Astrocyte (in vitro differentiated cells and primary cell): ENCODE results near the gene TP53. TPM values are rescaled to one million over a fixed set of nuclear protein-coding genes. Genes with fewer than 3 reads are reported as not detected.

Experiments
- DNase-seq: peaks from one replicate; pipeline ENCODE4 v3.0.0-alpha.2; 2010; ENCODE audit warnings: low read depth
- FAIRE-seq: peaks from 2 replicates; lab custom pipeline; 2011; peaks lifted over from hg19 to GRCh38; lab: Jason Lieb, UNC
- H2AFZ ChIP-seq: 2 replicates; pipeline ENCODE4 v1.6.0; 2012; ENCODE audit warnings: low read depth, low read length, inconsistent platforms
- H3K27ac ChIP-seq: 2 replicates; pipeline ENCODE4 v1.5.1; 2011; ENCODE audit warnings: low read depth, low read length, inconsistent platforms
- H3K27me3 ChIP-seq: 2 replicates; pipeline ENCODE4 v1.6.0; 2011; ENCODE audit warnings: low read length, inconsistent platforms; ENCODE audit not compliant: insufficient read depth
- H3K36me3 ChIP-seq: 2 replicates; pipeline ENCODE4 v1.5.1; 2011; ENCODE audit warnings: low read length, inconsistent platforms; ENCODE audit not compliant: insufficient read depth
- H3K4me1 ChIP-seq: 2 replicates; pipeline ENCODE4 v1.5.1; 2011; ENCODE audit warnings: low read length, inconsistent platforms; ENCODE audit not compliant: insufficient read depth
- H3K4me2 ChIP-seq: 2 replicates; pipeline ENCODE4 v1.6.0; 2012; ENCODE audit warnings: low read length, inconsistent platforms
- H3K4me3 ChIP-seq: 2 replicates; pipeline ENCODE4 v1.5.1; 2011; ENCODE audit warnings: low read depth, mild to moderate bottlenecking, low read length, inconsistent platforms; ENCODE audit not compliant: insufficient read depth
- H3K79me2 ChIP-seq: 2 replicates; pipeline ENCODE4 v1.6.0; 2012; ENCODE audit warnings: mild to moderate bottlenecking, low read length, inconsistent platforms; ENCODE audit not compliant: insufficient read depth
- H3K9ac ChIP-seq: 2 replicates; pipeline ENCODE4 v1.6.0; 2012; ENCODE audit warnings: mild to moderate bottlenecking, low read length, inconsistent platforms
- H3K9me3 ChIP-seq: 2 replicates; pipeline ENCODE4 v1.5.1; 2012; ENCODE audit warnings: low read depth, mild to moderate bottlenecking, low read length, inconsistent platforms; ENCODE audit not compliant: insufficient read depth
- H4K20me1 ChIP-seq: 2 replicates; pipeline ENCODE4 v1.6.0; 2012; ENCODE audit warnings: low read length, inconsistent platforms; ENCODE audit not compliant: insufficient read depth
- H3K27ac Mint-ChIP-seq: one replicate; pipeline ENCODE4 v1.8.0; 2021; ENCODE audit warnings: mild to moderate bottlenecking, mixed read lengths; ENCODE audit not compliant: unreplicated experiment
- H3K27me3 Mint-ChIP-seq: one replicate; pipeline ENCODE4 v1.8.0; 2021; ENCODE audit warnings: low read depth, mixed read lengths; ENCODE audit not compliant: unreplicated experiment
- H3K36me3 Mint-ChIP-seq: one replicate; pipeline ENCODE4 v1.8.0; 2021; ENCODE audit warnings: low read depth, mixed read lengths; ENCODE audit not compliant: unreplicated experiment
- H3K4me1 Mint-ChIP-seq: one replicate; pipeline ENCODE4 v1.8.0; 2021; ENCODE audit warnings: low read depth, mixed read lengths; ENCODE audit not compliant: unreplicated experiment
- H3K4me3 Mint-ChIP-seq: one replicate; pipeline ENCODE4 v1.8.0; 2021; ENCODE audit warnings: mild to moderate bottlenecking, moderate library complexity, mixed read lengths; ENCODE audit not compliant: unreplicated experiment
- H3K9me3 Mint-ChIP-seq: one replicate; pipeline ENCODE4 v1.8.0; 2021; ENCODE audit warnings: mild to moderate bottlenecking, mixed read lengths; ENCODE audit not compliant: unreplicated experiment
- CTCF ChIP-seq: IDR thresholded peaks from 2 replicates; pipeline ENCODE4 v1.5.1; 2011; ENCODE audit warnings: low read depth, mild to moderate bottlenecking, inconsistent platforms, low read length, moderate library complexity; ENCODE audit not compliant: insufficient read depth
- EZH2 ChIP-seq: IDR thresholded peaks from 2 replicates; pipeline ENCODE4 v1.6.1; 2012; ENCODE audit warnings: mild to moderate bottlenecking, low read length, inconsistent platforms; ENCODE audit not compliant: insufficient read depth
- total RNA-seq: library from RNA; stranded (reverse); gene quantifications from 2 replicates; pipeline ENCODE4 v1.2.1, GENCODE V29; 2021

The TP53 gene
- total RNA-seq, 1 donor from 2014 or later = 94.4 TPM

GRCh38 chr17:7715936-7716886, 28.9 kb upstream of the TP53 start:
- H3K9me3 Mint-ChIP-seq = no peaks in the 10 kb centered on the region
- TF ChIP-seq CTCF (no peak), EZH2 (no peak)
- Histone ChIP-seq H3K4me3 (peak overlapping the region; percentile 65), H3K79me2 (no peaks in the 10 kb centered on the region), H3K9me3 (no peaks in the 10 kb centered on the region), H4K20me1 (no peaks in the 10 kb centered on the region), H3K27me3 (peaks cover 49% of the 10 kb centered on the region), H3K36me3 (no peaks in the 10 kb centered on the region), H3K9ac (peak overlapping the region; percentile 71), H3K4me1 (peaks cover 9% of the 10 kb centered on the region), H2AFZ (peak overlapping the region; percentile 94), H3K27ac (no peak overlapping the region), H3K4me2 (peak overlapping the region; percentile 97)
- peak overlapping the region; percentile 58 for H3K27ac Mint-ChIP-seq
- H3K36me3 Mint-ChIP-seq = no peaks in the 10 kb centered on the region
- H3K4me1 Mint-ChIP-seq = no peaks in the 10 kb centered on the region
- H3K4me3 Mint-ChIP-seq = peak overlapping the region; percentile 91
- DNase-seq = no peak
- peaks cover 42% of the 10 kb centered on the region for H3K27me3 Mint-ChIP-seq
- FAIRE-seq = no peak

DNA sequence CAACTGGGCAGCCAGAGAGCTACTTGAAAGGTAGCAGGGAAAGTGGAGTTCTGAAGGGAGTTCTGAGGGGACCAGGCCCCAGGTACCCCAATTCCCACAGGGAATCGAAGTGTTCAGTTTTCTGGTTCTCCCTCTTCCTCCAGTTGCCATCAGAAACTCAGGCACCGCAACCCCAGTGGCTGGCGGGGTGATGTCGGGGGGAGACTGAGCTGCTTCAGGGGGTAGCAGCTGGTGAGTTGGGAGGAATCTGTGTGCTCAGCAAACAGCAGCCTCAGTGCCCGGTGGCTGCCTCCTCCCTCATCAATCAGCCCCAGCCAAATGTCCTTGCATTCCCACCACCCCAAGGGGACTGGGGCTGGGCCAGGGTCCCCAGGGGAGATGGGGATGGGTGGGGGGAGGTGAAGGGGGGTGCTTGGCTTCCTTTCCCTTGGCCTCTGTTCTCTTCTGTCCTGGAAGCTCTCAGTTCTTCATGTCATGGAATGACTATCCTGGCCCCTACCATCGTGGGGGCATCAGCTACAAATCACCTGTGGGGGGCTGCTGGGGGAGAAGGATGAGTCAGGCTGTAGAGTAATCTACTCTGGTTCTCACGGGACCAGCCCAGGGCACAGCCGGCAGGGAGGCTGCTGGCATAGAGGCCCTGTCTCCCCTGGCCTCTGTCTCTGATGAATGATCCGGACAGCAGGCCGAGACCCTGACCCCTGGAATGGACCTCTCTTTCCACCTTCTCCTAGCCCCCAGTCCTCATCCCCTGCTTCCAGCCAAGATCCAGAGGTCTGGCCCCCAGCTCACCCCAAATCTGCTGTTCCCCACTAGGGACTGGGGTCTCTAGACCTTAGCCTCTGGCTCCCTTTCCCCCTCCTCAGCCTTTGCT, 27.7 kb upstream of the TP53 start:
- Mint-ChIP-seq H3K9me3 (no peaks in the 10 kb centered on the region), H3K27me3 (peaks cover 35% of the 10 kb centered on the region), H3K4me1 (no peaks in the 10 kb centered on the region), H3K4me3 (no peak overlapping the region), H3K27ac (peak overlapping the region; percentile 58), H3K36me3 (peaks cover 5% of the 10 kb centered on the region)
- Histone ChIP-seq H3K4me3 (no peak overlapping the region), H3K9me3 (no peaks in the 10 kb centered on the region), H3K4me1 (peaks cover 13% of the 10 kb centered on the region), H4K20me1 (no peaks in the 10 kb centered on the region), H3K36me3 (no peaks in the 10 kb centered on the region), H2AFZ (no peak overlapping the region), H3K27me3 (peaks cover 41% of the 10 kb centered on the region), H3K9ac (no peak overlapping the region), H3K4me2 (no peak overlapping the region), H3K27ac (no peak overlapping the region), H3K79me2 (no peaks in the 10 kb centered on the region)
- FAIRE-seq (no peak), DNase-seq (no peak)
- TF ChIP-seq EZH2 = no peak
- no peak for TF ChIP-seq CTCF
